PFSK-1 (cell line): ENCODE measurements around the gene CYP2W1.

Source experiments
- TAF1 ChIP-seq: IDR thresholded peaks from 2 replicates; pipeline ENCODE4 v1.6.1; 2012; ENCODE audit warnings: low read length, control low read depth, borderline replicate concordance; ENCODE audit not compliant: insufficient read depth
- TF ChIP-seq, protein P1 (sequence below), 2 experiments: IDR thresholded peaks; 2 replicates each; pipeline versions ENCODE4 v1.6.1 to v1.8.0; 2011 to 2012; ENCODE audit warnings: low read depth in 2 of 2, low read length in 2 of 2, control low read depth in 1 of 2, inconsistent platforms in 1 of 2, mild to moderate bottlenecking in 1 of 2, moderate library complexity in 1 of 2; ENCODE audit not compliant: insufficient read depth in 1 of 2

DNA sequence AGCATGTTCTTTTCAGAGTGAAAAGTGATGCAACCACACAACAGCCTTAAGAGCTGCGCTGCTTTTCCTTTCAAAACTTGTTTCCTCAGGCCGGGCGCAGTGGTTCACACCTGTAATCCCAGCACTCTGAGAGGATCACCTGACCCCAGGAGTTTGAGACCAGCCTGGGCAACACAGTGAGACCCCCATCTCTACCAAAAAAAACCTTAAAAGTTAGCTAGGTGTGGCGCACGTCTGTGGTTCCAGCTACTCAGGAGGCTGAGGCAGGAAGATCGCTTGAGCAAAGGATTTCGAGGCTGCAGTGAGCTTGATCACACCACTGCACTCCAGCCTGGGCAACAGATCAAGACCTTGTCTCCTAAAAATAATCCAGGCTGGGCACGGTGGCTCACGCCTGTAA is 9.7 kb upstream of the CYP2W1 start:
- TF ChIP-seq, protein P1, sequence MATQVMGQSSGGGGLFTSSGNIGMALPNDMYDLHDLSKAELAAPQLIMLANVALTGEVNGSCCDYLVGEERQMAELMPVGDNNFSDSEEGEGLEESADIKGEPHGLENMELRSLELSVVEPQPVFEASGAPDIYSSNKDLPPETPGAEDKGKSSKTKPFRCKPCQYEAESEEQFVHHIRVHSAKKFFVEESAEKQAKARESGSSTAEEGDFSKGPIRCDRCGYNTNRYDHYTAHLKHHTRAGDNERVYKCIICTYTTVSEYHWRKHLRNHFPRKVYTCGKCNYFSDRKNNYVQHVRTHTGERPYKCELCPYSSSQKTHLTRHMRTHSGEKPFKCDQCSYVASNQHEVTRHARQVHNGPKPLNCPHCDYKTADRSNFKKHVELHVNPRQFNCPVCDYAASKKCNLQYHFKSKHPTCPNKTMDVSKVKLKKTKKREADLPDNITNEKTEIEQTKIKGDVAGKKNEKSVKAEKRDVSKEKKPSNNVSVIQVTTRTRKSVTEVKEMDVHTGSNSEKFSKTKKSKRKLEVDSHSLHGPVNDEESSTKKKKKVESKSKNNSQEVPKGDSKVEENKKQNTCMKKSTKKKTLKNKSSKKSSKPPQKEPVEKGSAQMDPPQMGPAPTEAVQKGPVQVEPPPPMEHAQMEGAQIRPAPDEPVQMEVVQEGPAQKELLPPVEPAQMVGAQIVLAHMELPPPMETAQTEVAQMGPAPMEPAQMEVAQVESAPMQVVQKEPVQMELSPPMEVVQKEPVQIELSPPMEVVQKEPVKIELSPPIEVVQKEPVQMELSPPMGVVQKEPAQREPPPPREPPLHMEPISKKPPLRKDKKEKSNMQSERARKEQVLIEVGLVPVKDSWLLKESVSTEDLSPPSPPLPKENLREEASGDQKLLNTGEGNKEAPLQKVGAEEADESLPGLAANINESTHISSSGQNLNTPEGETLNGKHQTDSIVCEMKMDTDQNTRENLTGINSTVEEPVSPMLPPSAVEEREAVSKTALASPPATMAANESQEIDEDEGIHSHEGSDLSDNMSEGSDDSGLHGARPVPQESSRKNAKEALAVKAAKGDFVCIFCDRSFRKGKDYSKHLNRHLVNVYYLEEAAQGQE (IDR thresholded peaks at IDR 0.05; ENCODE audit: insufficient read depth in 1 of 2, low read depth in 2 of 2, low read length in 2 of 2) = no peak
- no peak for TF ChIP-seq TAF1
